HepG2 (cell line): ENCODE results near the gene SDF2. TPM values are rescaled to one million over a fixed set of nuclear protein-coding genes. Genes with fewer than 3 reads are reported as not detected.

Experiments
- AKNA ChIP-seq: sonication (generic); formaldehyde crosslinking; IDR thresholded peaks from 2 replicates; pipeline ENCODE4 v1.4.0; 2020; ENCODE audit warnings: missing genetic modification reagents, borderline replicate concordance
- BRCA1 ChIP-seq: sonication (generic); formaldehyde crosslinking; IDR thresholded peaks from 2 replicates; pipeline ENCODE4 v1.4.0; 2020; ENCODE audit warnings: missing genetic modification reagents
- MED1 ChIP-seq: sonication (generic); formaldehyde crosslinking; IDR thresholded peaks from 2 replicates; pipeline ENCODE4 v1.4.0; 2020; ENCODE audit warnings: missing genetic modification reagents
- MIER2 ChIP-seq: IDR thresholded peaks from 2 replicates; pipeline ENCODE4 v1.6.1; 2016; ENCODE audit warnings: missing biosample characterization, missing genetic modification reagents
- NFATC3 ChIP-seq: sonication (generic); formaldehyde crosslinking; IDR thresholded peaks from 2 replicates; pipeline ENCODE4 v1.5.1; 2020; ENCODE audit warnings: mild to moderate bottlenecking, missing genetic modification reagents
- NR1H2 ChIP-seq: sonication (generic); formaldehyde crosslinking; IDR thresholded peaks from 2 replicates; pipeline ENCODE4 v1.8.1; 2022; ENCODE audit warnings: low read depth, missing genetic modification reagents, borderline replicate concordance
- PLRG1 ChIP-seq: fragments of 450-650 bp; conservative IDR thresholded peaks from 2 replicates; pipeline ENCODE4 v1.6.1; 2016
- SNRNP70 ChIP-seq: fragments of 200-400 bp; formaldehyde crosslinking; IDR thresholded peaks from 2 replicates; pipeline ENCODE4 v1.6.1; 2017; ENCODE audit warnings: mild to moderate bottlenecking, low read depth, low read length, moderate library complexity
- THAP9 ChIP-seq: sonication (generic); formaldehyde crosslinking; IDR thresholded peaks from 2 replicates; pipeline ENCODE4; 2020; ENCODE audit warnings: missing genetic modification reagents, mild to moderate bottlenecking, borderline replicate concordance
- USF2 ChIP-seq, 2 experiments: sonication (generic) in 1 of 2; formaldehyde crosslinking in 1 of 2; IDR thresholded peaks; 2 replicates each; pipeline versions ENCODE4 v1.5.1 to v1.6.1; 2011 to 2020; ENCODE audit warnings: borderline replicate concordance in 1 of 2, low read depth in 1 of 2, low read length in 1 of 2, mild to moderate bottlenecking in 1 of 2, missing genetic modification reagents in 1 of 2, moderate library complexity in 1 of 2
- ZFP91 ChIP-seq: sonication (generic); formaldehyde crosslinking; IDR thresholded peaks from 2 replicates; pipeline ENCODE4 v1.9.0; 2022; ENCODE audit warnings: missing genetic modification reagents, mild to moderate bottlenecking, borderline replicate concordance
- ZNF121 ChIP-seq: sonication (generic); formaldehyde crosslinking; IDR thresholded peaks from 2 replicates; pipeline ENCODE4 v1.5.0; 2020; ENCODE audit warnings: mild to moderate bottlenecking, missing genetic modification reagents
- ZNF230 ChIP-seq: sonication (generic); formaldehyde crosslinking; IDR thresholded peaks from 2 replicates; pipeline ENCODE4 v1.4.0; 2020; ENCODE audit warnings: mild to moderate bottlenecking, missing genetic modification reagents
- ZNF34 ChIP-seq: sonication (generic); formaldehyde crosslinking; IDR thresholded peaks from 2 replicates; pipeline ENCODE4 v1.4.0; 2020; ENCODE audit warnings: mild to moderate bottlenecking, missing genetic modification reagents, borderline replicate concordance
- ZNF501 ChIP-seq: sonication (generic); formaldehyde crosslinking; IDR thresholded peaks from 2 replicates; pipeline ENCODE4 v1.5.1; 2020; ENCODE audit warnings: mild to moderate bottlenecking, moderate library complexity, missing genetic modification reagents
- ZNF790 ChIP-seq: sonication (generic); formaldehyde crosslinking; IDR thresholded peaks from 2 replicates; pipeline ENCODE4 v1.8.0; 2022; ENCODE audit warnings: missing genetic modification reagents, mild to moderate bottlenecking, borderline replicate concordance
- polyA plus RNA-seq, 8 experiments: library from polyadenylated mRNA; depleted of rRNA in 3 of 8; stranded (reverse) in 7 of 8; unstranded in 1 of 8; fragments of >200 nt; fragmentation: Illumina TruSeq in 4 of 8; extraction: Trizol in 4 of 8; gene quantifications; 2 replicates each; pipeline versions ENCODE4 v1.2.1 to v1.2.3, GENCODE V29; 2011 to 2016; ENCODE audit warnings: low read depth in 4 of 8, missing spikeins in 1 of 8, mixed read lengths in 1 of 8; ENCODE audit not compliant: insufficient read depth in 1 of 8
- total RNA-seq, 5 experiments: library from RNA; depleted of rRNA; stranded (reverse); fragments of >200 nt; fragmentation: Illumina TruSeq; extraction: Trizol; gene quantifications; 2 replicates each; pipeline ENCODE4 v1.2.3, GENCODE V29; 2016; ENCODE audit warnings: low read depth in 1 of 5

SDF2 gene
- total and polyA plus RNA-seq, 2 of the 13 experiments (the other 11 are each of a cell fraction or from before 2014, with no cell fraction given) = 58.2 to 58.4 TPM

- TF ChIP-seq THAP9 (CRISPR knock-in tag) (peak; percentile 92), SNRNP70 (no peak), ZFP91 (CRISPR knock-in tag) (peak; percentile 75), NR1H2 (no peak), ZNF230 (peak; percentile 90; the same call in 1 of the 2 replicates), ZNF121 (CRISPR knock-in tag) (peak; percentile 43; the same call in 1 of the 2 replicates), AKNA (CRISPR knock-in tag) (no peak), BRCA1 (0 out of 2 replicates have a peak, but pooled peaks have one; percentile 3), NFATC3 (CRISPR knock-in tag) (no peak), USF2 (IDR thresholded peaks at IDR 0.05; ENCODE audit: low read depth, low read length) (no peak), USF2 (CRISPR knock-in tag; IDR thresholded peaks at IDR 0.05; ENCODE audit: borderline replicate concordance) (no peak), PLRG1 (no peak), MIER2 (no peak), ZNF790 (CRISPR knock-in tag) (no peak), ZNF501 (peak; percentile 94), ZNF34 (CRISPR knock-in tag) (0 out of 2 replicates have a peak, but pooled peaks have one; percentile 49), MED1 (CRISPR knock-in tag) (no peak)
Measured at GRCh38 chr17:28661635-28662526, at the start of gene SDF2, which contains the start of gene SUPT6H (continued).
